SK-N-MC (cell line): ENCODE data around the gene C10orf71.

ENCODE experiments used
- EZH2 ChIP-seq: fragments of 200-600 bp; sonication (generic); IDR thresholded peaks from one replicate; pipeline ENCODE4 v1.6.1; 2017; ENCODE audit warnings: antibody characterized with exemption
- POLR2AphosphoS5 ChIP-seq: IDR thresholded peaks from 2 replicates; pipeline ENCODE4 v1.6.1; 2012; ENCODE audit warnings: mild to moderate bottlenecking, low read depth, low read length, borderline replicate concordance

DNA sequence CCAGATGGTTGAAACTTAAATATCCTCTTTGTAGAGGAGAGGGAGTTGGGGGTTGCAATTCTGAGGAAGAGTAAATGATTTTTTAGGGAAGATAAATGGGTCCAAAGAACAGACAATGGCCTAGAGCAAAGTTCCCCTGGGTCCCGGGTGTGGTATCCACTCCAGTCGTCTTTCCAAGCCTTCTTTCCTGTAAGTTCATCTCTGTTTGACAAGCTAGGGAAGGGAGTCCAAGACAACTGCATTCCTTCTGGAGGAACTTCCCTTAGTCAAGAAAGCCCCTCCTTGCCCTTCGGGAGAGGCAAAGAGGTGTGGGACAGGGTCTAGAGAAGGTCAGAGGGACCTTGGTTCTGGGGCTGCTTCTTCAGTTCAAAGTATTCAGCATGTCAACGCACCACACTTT, 33.4 kb downstream of the C10orf71 start:
- TF ChIP-seq EZH2 (no peak), POLR2AphosphoS5 (no peak)
